Right lobe of liver (tissue), 6 donors: ENCODE data around the gene SFXN3. TPM values are rescaled to one million over a fixed set of nuclear protein-coding genes. Genes with fewer than 3 reads are reported as not detected.

Source experiments
- ATAC-seq, 4 donors: fragments of 200-7000 bp; cut with Tn5 transposase; one replicate each; pipeline ENCODE4 v1.9.1; 2020; ENCODE audit warnings: mild to moderate bottlenecking in 4 of 4, moderate library complexity in 4 of 4
- DNase-seq, 3 donors: peaks; one replicate each; pipeline ENCODE4 v3.0.0-alpha.2; 2020
- H3K27ac ChIP-seq, 3 donors: fragments of 200-600 bp; one replicate each; pipeline ENCODE4 v1.8.0; 2022
- H3K27me3 ChIP-seq, 2 donors: fragments of 200-600 bp; one replicate each; pipeline ENCODE4 v1.8.0; 2022
- H3K36me3 ChIP-seq, 4 donors: fragments of 200-600 bp; sonication (generic) in 1 of 4; one replicate each; pipeline versions ENCODE4 v1.5.1 to v1.8.0; 2017 to 2022; ENCODE audit warnings: control low read depth in 1 of 4
- H3K4me1 ChIP-seq, 4 donors: fragments of 200-600 bp; sonication (generic) in 1 of 4; one replicate each; pipeline versions ENCODE4 v1.5.1 to v1.8.0; 2017 to 2022; ENCODE audit warnings: control low read depth in 1 of 4
- H3K4me3 ChIP-seq, 3 donors: fragments of 200-600 bp; one replicate each; pipeline ENCODE4 v1.8.0; 2022
- H3K9me3 ChIP-seq, 4 donors: fragments of 200-600 bp; sonication (generic) in 1 of 4; one replicate each; pipeline versions ENCODE4 v1.5.1 to v1.8.0; 2017 to 2022; ENCODE audit warnings: control low read depth in 1 of 4
- POLR2A ChIP-seq: fragments of 450-650 bp; IDR thresholded peaks from one replicate; pipeline ENCODE4 v1.6.1; 2017; ENCODE audit warnings: antibody characterized with exemption, mild to moderate bottlenecking
- WGBS: methylation state at CpG from one replicate; pipeline ENCODE4 v1.1.6; 2018; ENCODE audit warnings: low coverage, low lambda C conversion rate; ENCODE audit not compliant: insufficient coverage; ENCODE audit errors: missing lambda C conversion rate; 5-methylcytosine and 5-hydroxymethylcytosine counted together
- intact Hi-C, 2 donors: fragments of 100-400 bp; cut with DNase I; formaldehyde crosslinking; loops; one replicate each; pipeline versions ENCODE4 v1.11.2 to v1.14.1; 2022
- total RNA-seq, 6 experiments: library from RNA; depleted of rRNA in 2 of 6; stranded (reverse); fragments of >200 nt in 2 of 6; fragmentation: NEBNext Ultra II Directional in 3 of 6; extraction: Animal tissue kit (Norgen Biotek cat#: 25700) in 3 of 6; gene quantifications; one replicate each; pipeline versions ENCODE4 v1.1.0 to v1.2.4, GENCODE V29; 2016 to 2023
- TF ChIP-seq, protein P1 (sequence below), 4 donors: fragments of 200-600 bp in 3 of 4; fragments of 450-650 bp in 1 of 4; IDR thresholded peaks; one replicate each; pipeline versions ENCODE4 v1.5.1 to v1.8.0; 2016 to 2022; ENCODE audit warnings: antibody characterized with exemption in 4 of 4, mild to moderate bottlenecking in 2 of 4
- donor health status: DM: no; HTN: yes; CAD: no.
- donor health status: DM: no; HTN: no; CAD: no.
- donor health status: DM: no; HTN: no; CAD: no.
- donor health status: DM: no; HTN: yes; CAD: no.
- donor health status: DM: no; HTN: yes; CAD: no.

SFXN3 gene
- total RNA-seq, 6 experiments from 2014 or later: 4.0 to 17.0 (median 7.6) TPM

DNA sequence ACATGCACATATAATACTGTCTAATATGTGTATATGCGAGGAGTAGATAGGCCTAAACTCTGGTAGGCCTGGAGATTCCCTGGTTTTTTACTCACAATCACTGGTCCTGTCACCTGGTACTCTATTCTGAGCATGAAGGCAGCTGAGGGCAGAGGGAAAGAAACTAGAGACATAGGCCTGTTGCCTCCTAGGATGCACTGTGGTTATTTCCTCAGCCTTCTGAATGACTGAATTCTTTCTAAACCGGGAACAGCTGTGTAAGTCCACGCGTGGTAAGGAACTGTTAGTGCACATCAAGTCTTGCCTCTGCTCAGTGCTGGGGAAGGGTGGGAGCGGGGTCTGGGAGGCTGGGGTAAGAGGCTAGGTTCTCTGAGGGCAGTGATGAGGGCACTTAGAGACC, 38.4 kb downstream of the SFXN3 start:
- TF ChIP-seq, protein P1, sequence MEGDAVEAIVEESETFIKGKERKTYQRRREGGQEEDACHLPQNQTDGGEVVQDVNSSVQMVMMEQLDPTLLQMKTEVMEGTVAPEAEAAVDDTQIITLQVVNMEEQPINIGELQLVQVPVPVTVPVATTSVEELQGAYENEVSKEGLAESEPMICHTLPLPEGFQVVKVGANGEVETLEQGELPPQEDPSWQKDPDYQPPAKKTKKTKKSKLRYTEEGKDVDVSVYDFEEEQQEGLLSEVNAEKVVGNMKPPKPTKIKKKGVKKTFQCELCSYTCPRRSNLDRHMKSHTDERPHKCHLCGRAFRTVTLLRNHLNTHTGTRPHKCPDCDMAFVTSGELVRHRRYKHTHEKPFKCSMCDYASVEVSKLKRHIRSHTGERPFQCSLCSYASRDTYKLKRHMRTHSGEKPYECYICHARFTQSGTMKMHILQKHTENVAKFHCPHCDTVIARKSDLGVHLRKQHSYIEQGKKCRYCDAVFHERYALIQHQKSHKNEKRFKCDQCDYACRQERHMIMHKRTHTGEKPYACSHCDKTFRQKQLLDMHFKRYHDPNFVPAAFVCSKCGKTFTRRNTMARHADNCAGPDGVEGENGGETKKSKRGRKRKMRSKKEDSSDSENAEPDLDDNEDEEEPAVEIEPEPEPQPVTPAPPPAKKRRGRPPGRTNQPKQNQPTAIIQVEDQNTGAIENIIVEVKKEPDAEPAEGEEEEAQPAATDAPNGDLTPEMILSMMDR (IDR thresholded peaks at IDR 0.05): no peak
- no peak for TF ChIP-seq POLR2A
- WGBS: 63% methylated on average over 5 of the region's 5 CpGs
- Histone ChIP-seq H3K27me3 (no peaks in the 10 kb centered on the region), H3K4me3 (no peak overlapping the region), H3K36me3 (no peaks in the 10 kb centered on the region), H3K27ac (no peak overlapping the region), H3K9me3 (no peaks in the 10 kb centered on the region), H3K4me1 (peaks cover 0 to 21% (median 4%) of the 10 kb centered on the region in 4 donors)
- no peak for ATAC-seq
- intact Hi-C loops: no loop called here
- DNase-seq: no peak

DNA sequence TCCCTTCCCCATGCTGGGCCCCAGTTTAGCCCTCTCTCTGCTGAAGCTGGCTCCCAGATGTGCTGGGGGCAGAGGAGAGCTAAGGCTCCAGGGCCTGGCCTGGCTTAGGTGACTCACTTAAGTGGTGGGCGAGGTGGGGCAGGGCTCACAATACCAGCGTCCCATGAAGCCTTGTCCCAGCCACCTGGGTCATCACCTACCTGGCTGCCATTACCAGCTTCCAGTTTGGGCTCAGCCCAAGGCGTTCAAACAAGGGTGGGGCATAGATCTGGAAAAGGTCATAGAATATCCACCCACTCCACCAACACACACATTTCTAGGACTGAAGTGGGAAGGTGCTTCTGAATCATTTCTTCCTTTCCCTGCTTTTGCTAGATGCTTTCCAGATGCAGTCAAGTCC, 39.1 kb downstream of the SFXN3 start:
- no peak overlapping the region for H3K27ac ChIP-seq
- no peak overlapping the region for H3K4me3 ChIP-seq
- peaks cover 0 to 21% (median 4%) of the 10 kb centered on the region in 4 donors for H3K4me1 ChIP-seq
- no peaks in the 10 kb centered on the region for H3K9me3 ChIP-seq
- H3K36me3 ChIP-seq: no peaks in the 10 kb centered on the region
- intact Hi-C loops: no loop called here
- ATAC-seq (no peak), DNase-seq (no peak)
- no peak for TF ChIP-seq POLR2A
- TF ChIP-seq, protein P1 (IDR thresholded peaks at IDR 0.05): no peak
- WGBS: 33% methylated on average over 1 of the region's 3 CpGs
- H3K27me3 ChIP-seq: no peaks in the 10 kb centered on the region

DNA sequence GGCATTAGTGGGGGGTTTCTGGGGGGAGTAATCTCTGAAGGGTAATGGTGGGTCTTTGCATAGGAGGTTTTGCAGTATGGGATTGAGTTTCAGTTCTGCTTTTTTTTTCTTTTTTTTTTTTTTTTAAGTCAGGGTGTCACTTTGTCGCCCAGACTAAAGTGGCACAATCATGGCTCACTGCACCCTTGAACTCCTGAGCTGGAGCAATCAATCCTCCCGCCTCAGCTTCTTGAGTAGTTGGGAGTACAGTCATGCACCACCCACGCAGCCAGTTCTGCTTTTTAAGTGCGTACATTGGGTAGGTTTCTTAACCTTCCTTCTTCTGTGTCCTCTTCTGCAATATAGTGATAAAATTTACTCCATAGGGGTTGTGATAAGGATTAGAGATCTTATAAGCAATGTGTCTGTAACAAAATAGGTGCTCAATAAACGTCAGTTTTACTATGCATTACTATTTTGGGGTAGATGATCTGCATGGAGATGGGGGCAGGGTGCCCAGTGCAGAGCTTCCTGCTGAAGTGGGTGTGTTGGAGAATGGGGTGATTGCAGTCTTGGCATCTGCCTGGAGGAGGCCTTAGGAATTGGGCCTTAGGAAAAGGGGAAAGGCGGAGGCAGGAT, 40.3 kb downstream of the SFXN3 start:
- intact Hi-C loops: no loop called here
- Histone ChIP-seq H3K27ac (no peak overlapping the region), H3K4me1 (peaks cover 0 to 15% (median 4%) of the 10 kb centered on the region in 4 donors), H3K9me3 (no peaks in the 10 kb centered on the region), H3K27me3 (no peaks in the 10 kb centered on the region), H3K4me3 (no peak overlapping the region), H3K36me3 (no peaks in the 10 kb centered on the region)
- DNase-seq: no peak
- ATAC-seq: peak in 2 of 4 donors; percentile 20 to 31
- TF ChIP-seq POLR2A: no peak
- TF ChIP-seq, protein P1 (IDR thresholded peaks at IDR 0.05): no peak
- 48% methylated on average over 5 of the region's 6 CpGs for WGBS

DNA sequence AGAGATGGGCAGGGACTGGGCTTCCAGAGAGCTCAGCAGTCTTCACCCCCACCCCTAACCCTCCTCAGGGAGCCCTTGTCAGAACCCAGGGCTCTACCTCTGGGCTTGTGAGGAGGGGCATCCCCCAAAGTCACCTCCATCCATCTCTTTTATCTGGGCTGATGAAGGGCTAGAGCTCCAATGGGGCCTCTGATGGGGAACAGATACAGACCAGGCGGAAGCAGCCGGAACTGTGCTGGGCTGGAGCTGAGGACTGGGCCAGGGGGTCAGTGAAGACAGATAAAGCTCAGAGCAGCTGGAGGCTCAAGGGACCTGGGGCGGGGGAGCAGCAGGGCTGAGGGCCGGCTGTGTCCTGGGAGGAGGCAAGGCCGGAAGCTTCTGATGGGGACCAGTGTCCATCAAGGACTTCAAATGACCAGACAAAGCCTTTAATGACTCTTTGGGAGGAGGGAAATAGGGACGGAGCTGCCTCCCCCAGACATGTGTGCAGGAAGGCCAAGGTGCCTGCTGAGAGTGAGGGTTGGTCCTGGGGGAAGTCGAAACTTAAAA, 40.9 kb downstream of the SFXN3 start:
- 65% methylated on average over 7 of the region's 7 CpGs for WGBS
- no peaks in the 10 kb centered on the region for H3K27me3 ChIP-seq
- peaks cover 0 to 9% (median 4%) of the 10 kb centered on the region in 4 donors for H3K4me1 ChIP-seq
- intact Hi-C loops: no loop called here
- no peak overlapping the region for H3K4me3 ChIP-seq
- H3K27ac ChIP-seq: no peak overlapping the region
- H3K9me3 ChIP-seq: no peaks in the 10 kb centered on the region
- no peak for DNase-seq
- H3K36me3 ChIP-seq: no peaks in the 10 kb centered on the region
- no peak for ATAC-seq
- TF ChIP-seq, protein P1 (IDR thresholded peaks at IDR 0.05): no peak
- TF ChIP-seq POLR2A: no peak
